GM12865 (cell line): ENCODE results near the gene PDILT.

Experiments used
- DNase-seq: peaks from one replicate; pipeline ENCODE4 v3.0.0; 2010; ENCODE audit warnings: low read depth
- H3K4me3 ChIP-seq: 2 replicates; pipeline ENCODE4 v1.5.1; 2011; ENCODE audit warnings: mild to moderate bottlenecking, low read depth, low read length, control low read depth
- CTCF ChIP-seq: IDR thresholded peaks from 2 replicates; pipeline ENCODE4 v1.5.1; 2011; ENCODE audit warnings: low read length, control low read depth, low read depth, inconsistent platforms; ENCODE audit not compliant: insufficient read depth; ENCODE audit errors: missing control alignments

The PDILT gene

GRCh38 chr16:20369452-20370054 lies 35.0 kb downstream of the PDILT start:
- H3K4me3 ChIP-seq = no peak overlapping the region
- no peak for TF ChIP-seq CTCF
- DNase-seq = no peak

- DNase-seq = no peak
- TF ChIP-seq CTCF = no peak
- H3K4me3 ChIP-seq = no peak overlapping the region
These were observed 40.5 kb downstream of the PDILT start for GRCh38 chr16:20364051-20364450.

- no peak overlapping the region for H3K4me3 ChIP-seq
- no peak for DNase-seq
- TF ChIP-seq CTCF = no peak
These were observed 41.3 kb downstream of the PDILT start for GRCh38 chr16:20363191-20363590.

GRCh38 chr16:20359997-20360396 lies 44.5 kb downstream of the PDILT start:
- DNase-seq = no peak
- H3K4me3 ChIP-seq = no peak overlapping the region

GRCh38 chr16:20355114-20355782 lies 49.3 kb downstream of the PDILT start:
- no peak for TF ChIP-seq CTCF
- DNase-seq = no peak
- H3K4me3 ChIP-seq = no peak overlapping the region

More at GRCh38 chr16:20359997-20360396, 44.5 kb downstream of the PDILT start:
- no peak for TF ChIP-seq CTCF

- no peak for TF ChIP-seq CTCF
- H3K4me3 ChIP-seq = no peak overlapping the region
These were observed 51.2 kb downstream of the PDILT start for GRCh38 chr16:20353379-20353778.

GRCh38 chr16:20352615-20353014 lies 51.9 kb downstream of the PDILT start, which contains the start of gene UMOD:
Gene UMOD (minus strand): TSS chr16:20352715. CDS start chr16:20350737, 1,978 bp downstream.
- DNase-seq = no peak
- H3K4me3 ChIP-seq = no peak within 1 kb of the TSS
- TF ChIP-seq CTCF = no peak

More at GRCh38 chr16:20353379-20353778, 51.2 kb downstream of the PDILT start:
- DNase-seq = no peak
